Neuronal stem cell (in vitro differentiated cells): Measurements from ENCODE around the gene RPS3.

Experiments
- DNase-seq: peaks from one replicate; pipeline ENCODE4 v3.0.0-alpha.2; 2013; ENCODE audit warnings: low spot score
- H2AFZ ChIP-seq: one replicate; pipeline ENCODE4 v1.6.1; 2013; ENCODE audit warnings: mild to moderate bottlenecking, low read length, inconsistent platforms
- H2AK5ac ChIP-seq: 2 replicates; pipeline ENCODE4 v1.6.1; 2013; ENCODE audit warnings: low read depth, mild to moderate bottlenecking, inconsistent platforms, low read length, moderate library complexity, mixed read lengths
- H2BK120ac ChIP-seq: 2 replicates; pipeline ENCODE4 v1.6.1; 2013; ENCODE audit warnings: low read depth, mild to moderate bottlenecking, inconsistent platforms, low read length, moderate library complexity, mixed read lengths
- H2BK12ac ChIP-seq: one replicate; pipeline ENCODE4 v1.6.1; 2013; ENCODE audit warnings: low read length, inconsistent platforms
- H2BK15ac ChIP-seq: 2 replicates; pipeline ENCODE4 v1.6.1; 2013; ENCODE audit warnings: mild to moderate bottlenecking, low read length, inconsistent platforms, mixed read lengths
- H2BK5ac ChIP-seq: one replicate; pipeline ENCODE4 v1.6.1; 2013; ENCODE audit warnings: inconsistent platforms, mild to moderate bottlenecking, low read length, moderate library complexity
- H3K14ac ChIP-seq: one replicate; pipeline ENCODE4 v1.6.1; 2013; ENCODE audit warnings: low read length, inconsistent platforms
- H3K18ac ChIP-seq: 2 replicates; pipeline ENCODE4 v1.6.1; 2013; ENCODE audit warnings: low read length, inconsistent platforms
- H3K23ac ChIP-seq: 2 replicates; pipeline ENCODE4 v1.6.1; 2013; ENCODE audit warnings: low read depth, mild to moderate bottlenecking, mixed read lengths, low read length, inconsistent platforms; ENCODE audit not compliant: poor library complexity
- H3K27ac ChIP-seq: replicated peaks from 3 replicates; pipeline ENCODE4 v1.5.1; 2013; ENCODE audit warnings: low read length, inconsistent platforms
- H3K27me3 ChIP-seq, 3 experiments: 2 replicates each; pipeline ENCODE4 v1.6.1; 2013; ENCODE audit warnings: low read length in 3 of 3, mild to moderate bottlenecking in 2 of 3, inconsistent platforms in 1 of 3, low read depth in 1 of 3, mixed read lengths in 1 of 3, moderate library complexity in 1 of 3; ENCODE audit not compliant: control insufficient read depth in 3 of 3, insufficient read depth in 3 of 3
- H3K36me3 ChIP-seq, 2 donors: replicated peaks in 1 of 2; 2 replicates each; pipeline ENCODE4 v1.6.1; 2013; ENCODE audit warnings: low read length in 2 of 2; ENCODE audit not compliant: control insufficient read depth in 2 of 2, insufficient read depth in 2 of 2
- H3K4ac ChIP-seq: 2 replicates; pipeline ENCODE4 v1.6.1; 2013; ENCODE audit warnings: inconsistent platforms, mild to moderate bottlenecking, low read length, moderate library complexity
- H3K4me1 ChIP-seq, 2 donors: 1 replicate in 1 of 2; 2 replicates in 1 of 2; pipeline ENCODE4 v1.6.1; 2013; ENCODE audit warnings: low read length in 2 of 2, low read depth in 1 of 2; ENCODE audit not compliant: control insufficient read depth in 2 of 2, insufficient read depth in 1 of 2
- H3K4me2 ChIP-seq: one replicate; pipeline ENCODE4 v1.6.1; 2013; ENCODE audit warnings: mild to moderate bottlenecking, low read length, inconsistent platforms; ENCODE audit not compliant: insufficient read depth, poor library complexity, severe bottlenecking
- H3K4me3 ChIP-seq, 2 donors: 2 replicates each; pipeline ENCODE4 v1.5.1; 2013; ENCODE audit warnings: low read length in 2 of 2, mild to moderate bottlenecking in 2 of 2, inconsistent platforms in 1 of 2, moderate library complexity in 1 of 2
- H3K79me1 ChIP-seq: one replicate; pipeline ENCODE4 v1.6.1; 2013; ENCODE audit warnings: low read depth, mild to moderate bottlenecking, inconsistent platforms, low read length, moderate library complexity
- H3K9ac ChIP-seq: one replicate; pipeline ENCODE4 v1.6.1; 2013; ENCODE audit warnings: mild to moderate bottlenecking, low read depth, low read length, inconsistent platforms; ENCODE audit not compliant: poor library complexity
- H3K9me3 ChIP-seq, 2 donors: replicated peaks in 1 of 2; 2 replicates each; pipeline versions ENCODE3 to v1.6.1; 2013; ENCODE audit warnings: low read length in 2 of 2, mild to moderate bottlenecking in 2 of 2, inconsistent platforms in 1 of 2, low read depth in 1 of 2, mixed read lengths in 1 of 2, moderate library complexity in 1 of 2; ENCODE audit not compliant: control insufficient read depth in 2 of 2, insufficient read depth in 1 of 2
- H4K8ac ChIP-seq: one replicate; pipeline ENCODE4 v1.6.1; 2013; ENCODE audit warnings: low read depth, mild to moderate bottlenecking, inconsistent platforms, low read length, moderate library complexity
- H4K91ac ChIP-seq: one replicate; pipeline ENCODE4 v1.6.1; 2013; ENCODE audit warnings: low read length, low read depth, mild to moderate bottlenecking, inconsistent platforms; ENCODE audit not compliant: poor library complexity
- WGBS, 2 donors: extraction: QIAGEN DNeasy Blood & Tissue Kit; methylation state at CpG; one replicate each; pipeline ENCODE4 v1.1.7; 2013; ENCODE audit warnings: missing lambda C conversion rate in 2 of 2, mixed read lengths in 1 of 2; ENCODE audit not compliant: insufficient read length in 2 of 2, insufficient replicate concordance in 1 of 2; ENCODE audit errors: extremely low coverage in 2 of 2; 5-methylcytosine and 5-hydroxymethylcytosine counted together

The RPS3 gene

GRCh38 chr11:75425422-75425821, 26.1 kb downstream of the RPS3 start:
- Histone ChIP-seq H3K27me3 (peaks cover 14 to 18% (median 17%) of the 10 kb centered on the region in 3 experiments), H2AFZ (no peak overlapping the region), H2BK5ac (peak overlapping the region; percentile 35), H3K36me3 (peaks cover 16 to 24% of the 10 kb centered on the region in 2 donors), H2BK120ac (no peak overlapping the region), H3K79me1 (no peaks in the 10 kb centered on the region), H3K18ac (peak overlapping the region; percentile 76), H4K8ac (no peak overlapping the region), H3K14ac (no peak overlapping the region), H3K23ac (no peak overlapping the region), H4K91ac (no peak overlapping the region), H3K9me3 (peaks cover 9 to 13% of the 10 kb centered on the region in 2 donors), H2AK5ac (no peak overlapping the region), H3K27ac (no peak overlapping the region), H2BK15ac (no peak overlapping the region), H3K4me3 (no peak overlapping the region), H3K4ac (peak overlapping the region; percentile 27), H3K4me2 (peak overlapping the region; percentile 21), H2BK12ac (no peak overlapping the region), H3K4me1 (peaks cover 23 to 24% of the 10 kb centered on the region in 2 donors), H3K9ac (no peak overlapping the region)
- DNase-seq: no peak
- WGBS, 2 donors: no CpG with 5 or more reads among the region's 29 CpGs

DNA sequence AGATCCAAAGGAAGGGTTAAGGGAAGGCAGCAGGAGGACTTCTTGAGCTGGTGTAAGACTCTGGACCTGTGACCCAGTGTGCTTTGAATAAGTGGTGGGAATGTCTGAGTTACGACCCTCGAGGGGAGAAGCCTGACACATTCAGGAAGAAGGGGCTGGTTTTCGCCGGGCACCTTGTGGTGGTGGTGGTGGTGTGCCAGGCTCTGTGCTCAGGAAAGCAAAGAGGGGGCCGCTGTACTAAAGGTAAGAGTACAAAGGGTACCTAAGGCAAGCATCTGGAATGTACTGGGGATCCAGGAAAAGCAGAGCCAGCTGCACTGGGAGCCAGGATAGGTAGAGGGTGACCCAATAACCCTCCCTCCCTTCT, 27.4 kb downstream of the RPS3 start:
- Histone ChIP-seq H4K91ac (no peak overlapping the region), H3K27me3 (peaks cover 25 to 31% (median 30%) of the 10 kb centered on the region in 3 experiments), H3K9ac (no peak overlapping the region), H2BK12ac (no peak overlapping the region), H2AFZ (no peak overlapping the region), H3K79me1 (no peaks in the 10 kb centered on the region), H2AK5ac (no peak overlapping the region), H3K27ac (no peak overlapping the region), H2BK5ac (no peak overlapping the region), H4K8ac (no peak overlapping the region), H3K18ac (no peak overlapping the region), H3K4me1 (peaks cover 17 to 20% of the 10 kb centered on the region in 2 donors), H3K4ac (no peak overlapping the region), H3K4me3 (no peak overlapping the region), H3K36me3 (peaks cover 14 to 19% of the 10 kb centered on the region in 2 donors), H3K23ac (no peak overlapping the region), H3K14ac (no peak overlapping the region), H3K9me3 (peaks cover 9 to 13% of the 10 kb centered on the region in 2 donors), H2BK15ac (no peak overlapping the region), H3K4me2 (no peak overlapping the region), H2BK120ac (no peak overlapping the region)
- no CpG with 5 or more reads among the region's 5 CpGs for WGBS, 2 donors
- no peak for DNase-seq

GRCh38 chr11:75427181-75427580, 27.9 kb downstream of the RPS3 start:
- no peak overlapping the region for H3K4me3 ChIP-seq

DNA sequence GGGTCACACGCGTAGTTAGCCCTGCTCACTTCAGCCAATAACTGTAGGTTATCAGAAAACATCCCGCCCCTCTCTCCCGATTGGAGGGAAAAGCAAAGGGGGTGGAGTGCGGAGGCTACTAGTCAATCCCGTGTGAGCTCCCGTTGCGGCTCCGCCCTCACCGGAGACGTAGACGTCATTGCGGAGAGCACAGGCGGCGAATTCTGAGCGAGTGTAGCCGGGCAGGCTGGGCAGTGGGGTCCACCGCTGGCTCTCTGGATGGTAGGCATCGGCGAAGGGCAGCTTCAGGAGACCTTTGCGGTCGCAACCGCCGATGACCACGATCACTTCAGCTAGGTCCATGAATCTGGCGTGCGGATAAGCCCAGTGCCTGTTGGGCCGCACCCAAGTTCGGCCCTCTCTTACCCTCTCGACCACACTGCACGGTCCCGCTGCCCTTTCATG, 29.0 kb downstream of the RPS3 start:
- H3K27ac ChIP-seq: no peak overlapping the region
- no peak overlapping the region for H2BK12ac ChIP-seq
- no peak overlapping the region for H3K23ac ChIP-seq
- no peak overlapping the region for H2BK15ac ChIP-seq
- WGBS, 2 donors: no CpG with 5 or more reads among the region's 32 CpGs
- H2AK5ac ChIP-seq: no peak overlapping the region
- H3K79me1 ChIP-seq: no peaks in the 10 kb centered on the region
- H3K9me3 ChIP-seq: peaks cover 9 to 13% of the 10 kb centered on the region in 2 donors
- no peak overlapping the region for H3K18ac ChIP-seq
- H2BK120ac ChIP-seq: no peak overlapping the region
- H3K4me3 ChIP-seq: no peak overlapping the region
- H3K14ac ChIP-seq: no peak overlapping the region
- peaks cover 28 to 44% (median 43%) of the 10 kb centered on the region in 3 experiments for H3K27me3 ChIP-seq
- H3K36me3 ChIP-seq: peaks cover 4 to 5% of the 10 kb centered on the region in 2 donors
- H3K4me1 ChIP-seq: peaks cover 28 to 30% of the 10 kb centered on the region in 2 donors
- no peak overlapping the region for H4K91ac ChIP-seq
- no peak overlapping the region for H4K8ac ChIP-seq
- no peak overlapping the region for H3K9ac ChIP-seq
- no peak overlapping the region for H2BK5ac ChIP-seq
- H3K4me2 ChIP-seq: no peak overlapping the region
- H2AFZ ChIP-seq: no peak overlapping the region
- no peak overlapping the region for H3K4ac ChIP-seq
- DNase-seq: no peak

More at GRCh38 chr11:75427181-75427580, 27.9 kb downstream of the RPS3 start:
- Histone ChIP-seq H2BK12ac (no peak overlapping the region), H4K8ac (no peak overlapping the region), H3K23ac (no peak overlapping the region), H2BK120ac (no peak overlapping the region), H2BK5ac (no peak overlapping the region), H3K14ac (no peak overlapping the region), H2BK15ac (no peak overlapping the region), H3K36me3 (peaks cover 14 to 15% of the 10 kb centered on the region in 2 donors), H3K4ac (no peak overlapping the region), H4K91ac (no peak overlapping the region), H3K9ac (no peak overlapping the region), H3K18ac (peak overlapping the region; percentile 53), H3K27me3 (peaks cover 28 to 36% (median 35%) of the 10 kb centered on the region in 3 experiments), H3K9me3 (peaks cover 9 to 13% of the 10 kb centered on the region in 2 donors), H3K27ac (no peak overlapping the region), H2AK5ac (no peak overlapping the region), H3K4me1 (peaks cover 18 to 20% of the 10 kb centered on the region in 2 donors), H2AFZ (no peak overlapping the region), H3K4me2 (no peak overlapping the region), H3K79me1 (no peaks in the 10 kb centered on the region)
- no peak for DNase-seq
